Glomerular visceral epithelial cell (primary cell): ENCODE results near the gene FMO4.
"Not testable (repeated sequence)": the region's sequence is repeated elsewhere in the genome, so short reads cannot be mapped to it uniquely, and the experiment has no call there.

Experiments
- DNase-seq: peaks from one replicate; pipeline ENCODE4 v3.0.0-alpha.2; 2016; ENCODE audit errors: extremely low spot score

Gene FMO4, protein sequence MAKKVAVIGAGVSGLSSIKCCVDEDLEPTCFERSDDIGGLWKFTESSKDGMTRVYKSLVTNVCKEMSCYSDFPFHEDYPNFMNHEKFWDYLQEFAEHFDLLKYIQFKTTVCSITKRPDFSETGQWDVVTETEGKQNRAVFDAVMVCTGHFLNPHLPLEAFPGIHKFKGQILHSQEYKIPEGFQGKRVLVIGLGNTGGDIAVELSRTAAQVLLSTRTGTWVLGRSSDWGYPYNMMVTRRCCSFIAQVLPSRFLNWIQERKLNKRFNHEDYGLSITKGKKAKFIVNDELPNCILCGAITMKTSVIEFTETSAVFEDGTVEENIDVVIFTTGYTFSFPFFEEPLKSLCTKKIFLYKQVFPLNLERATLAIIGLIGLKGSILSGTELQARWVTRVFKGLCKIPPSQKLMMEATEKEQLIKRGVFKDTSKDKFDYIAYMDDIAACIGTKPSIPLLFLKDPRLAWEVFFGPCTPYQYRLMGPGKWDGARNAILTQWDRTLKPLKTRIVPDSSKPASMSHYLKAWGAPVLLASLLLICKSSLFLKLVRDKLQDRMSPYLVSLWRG

DNA sequence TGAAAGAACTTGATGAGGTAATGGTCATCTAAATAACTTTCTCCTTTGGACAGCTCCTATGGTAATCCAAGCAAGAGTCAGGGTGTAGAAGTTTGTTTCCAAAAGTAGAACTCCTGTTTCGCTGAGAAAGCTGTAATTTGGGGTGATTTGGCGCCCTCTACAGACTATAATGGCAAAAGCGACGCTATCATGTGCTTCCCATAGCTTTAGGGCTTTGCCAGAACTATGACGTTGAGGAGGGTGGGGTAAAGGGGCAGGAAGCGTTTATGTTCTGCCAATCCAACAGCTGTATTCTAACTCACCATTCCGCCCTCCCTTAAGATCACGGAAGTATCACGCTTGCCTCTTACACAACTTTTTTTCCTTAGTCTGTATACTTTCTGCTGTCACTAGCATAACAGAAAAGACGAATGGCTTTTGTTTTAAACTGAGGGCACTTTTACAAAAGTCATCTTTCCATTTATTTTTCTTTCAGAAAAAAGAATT is at the start of gene FMO4:
FMO4 (plus strand) TSS at position 349 of the 486 bp plus-strand sequence. CDS start 5,643 bp downstream, outside the sequence.
- peak; percentile 97 for DNase-seq

DNA sequence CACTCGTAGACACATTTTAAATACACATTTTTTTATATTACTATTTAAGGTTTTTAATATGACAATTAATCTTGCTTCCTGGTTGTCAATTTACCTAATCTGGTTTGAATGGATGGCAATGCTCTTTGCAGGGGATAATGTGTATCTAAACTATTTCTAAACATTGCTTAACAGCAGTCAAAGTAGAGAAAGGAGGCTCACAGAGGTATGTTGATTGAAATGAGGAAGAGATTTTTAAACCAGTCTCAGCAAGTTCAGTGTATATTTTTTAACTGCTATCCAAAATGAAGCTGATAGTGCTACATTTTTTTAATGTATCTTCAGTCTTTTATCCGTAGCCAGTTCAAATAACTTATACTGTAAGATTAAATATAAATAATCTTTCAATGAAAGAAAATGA is 48.3 kb upstream of the FMO4 start:
- no peak for DNase-seq

DNA sequence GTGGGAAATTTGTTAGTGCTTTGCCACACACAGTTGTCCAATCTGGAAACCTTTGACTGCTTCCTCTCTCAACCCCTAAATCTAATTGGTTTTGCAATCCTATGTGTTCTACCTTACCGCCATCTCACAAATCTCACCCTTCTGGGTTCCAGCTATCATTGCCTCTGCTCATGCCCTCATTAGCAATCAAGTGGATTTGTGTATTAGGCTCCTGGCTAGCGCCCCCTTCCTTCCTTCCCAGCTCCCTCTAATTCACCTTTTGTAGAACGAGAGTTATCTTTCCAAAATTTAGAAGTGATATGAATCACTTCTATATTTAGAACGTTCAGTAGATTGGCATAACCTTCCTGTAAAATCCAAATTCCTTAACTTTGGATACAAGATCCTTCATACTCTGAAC is 47.1 kb upstream of the FMO4 start:
- no peak for DNase-seq

GRCh38 chr1:171267391-171267790 is 46.6 kb upstream of the FMO4 start:
- no peak for DNase-seq

GRCh38 chr1:171270806-171271205 is 43.2 kb upstream of the FMO4 start:
- DNase-seq = no peak

GRCh38 chr1:171277534-171277933 is 36.4 kb upstream of the FMO4 start:
- no peak for DNase-seq

DNA sequence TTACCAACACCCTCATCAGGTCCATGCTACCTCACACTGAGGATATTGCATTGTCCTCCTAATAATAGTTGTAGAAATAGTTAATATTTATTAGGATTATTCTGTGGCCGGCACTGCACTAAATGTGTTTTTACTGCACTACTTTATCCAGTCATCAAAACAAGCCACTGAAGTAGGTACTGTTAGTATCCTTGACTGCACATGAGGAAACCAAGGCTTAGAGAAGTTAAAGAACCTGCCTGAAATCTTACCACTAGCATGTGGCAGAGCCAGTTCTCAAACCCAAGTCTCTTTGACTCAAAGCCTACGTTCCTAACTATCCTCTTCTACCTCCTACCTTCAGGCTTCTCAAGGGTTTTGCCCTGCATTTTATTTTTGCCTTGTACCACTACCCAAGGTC is 34.7 kb upstream of the FMO4 start:
- DNase-seq = no peak

GRCh38 chr1:171279678-171280077 is 34.3 kb upstream of the FMO4 start:
- no peak for DNase-seq

DNA sequence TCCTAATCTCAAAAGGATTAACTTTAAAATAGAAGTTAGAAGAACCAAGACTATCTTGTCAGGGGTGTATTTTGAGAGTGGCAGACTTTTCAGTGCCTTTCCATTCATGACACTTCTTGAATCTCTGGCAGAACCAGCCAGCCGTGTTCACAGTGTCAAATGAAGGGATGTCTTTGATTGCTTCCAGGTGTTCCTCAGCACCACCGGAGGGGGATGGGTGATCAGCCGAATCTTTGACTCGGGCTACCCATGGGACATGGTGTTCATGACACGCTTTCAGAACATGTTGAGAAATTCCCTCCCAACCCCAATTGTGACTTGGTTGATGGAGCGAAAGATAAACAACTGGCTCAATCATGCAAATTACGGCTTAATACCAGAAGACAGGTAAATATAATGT is 33.4 kb upstream of the FMO4 start:
- no peak for DNase-seq

GRCh38 chr1:171286032-171286705 is 27.8 kb upstream of the FMO4 start:
- peak; percentile 55 for DNase-seq

GRCh38 chr1:171290621-171291020 is 23.4 kb upstream of the FMO4 start:
- DNase-seq = no peak

GRCh38 chr1:171292799-171293198 is 21.2 kb upstream of the FMO4 start:
- no peak for DNase-seq

DNA sequence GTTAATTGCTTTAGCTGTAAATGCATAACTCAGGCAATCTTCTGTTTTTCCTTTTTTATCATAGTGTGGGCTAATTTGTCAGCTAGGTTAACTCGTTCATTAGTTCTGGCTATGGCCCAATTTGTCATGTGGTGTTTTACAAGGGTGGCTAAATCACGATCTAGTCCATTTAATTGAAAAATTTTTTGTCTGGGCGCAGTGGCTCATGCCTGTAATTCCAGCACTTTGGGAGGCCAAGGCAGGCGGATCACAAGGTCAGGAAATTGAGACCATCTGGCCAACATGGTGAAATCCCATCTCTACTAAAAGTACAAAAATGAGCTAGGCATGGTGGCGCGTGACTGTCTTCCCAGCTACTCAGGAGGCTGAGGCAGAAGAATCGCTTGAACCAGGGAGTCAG is 18.6 kb upstream of the FMO4 start:
- DNase-seq = not testable (repeated sequence)

GRCh38 chr1:171295821-171296220 is 18.2 kb upstream of the FMO4 start:
- no peak for DNase-seq

DNA sequence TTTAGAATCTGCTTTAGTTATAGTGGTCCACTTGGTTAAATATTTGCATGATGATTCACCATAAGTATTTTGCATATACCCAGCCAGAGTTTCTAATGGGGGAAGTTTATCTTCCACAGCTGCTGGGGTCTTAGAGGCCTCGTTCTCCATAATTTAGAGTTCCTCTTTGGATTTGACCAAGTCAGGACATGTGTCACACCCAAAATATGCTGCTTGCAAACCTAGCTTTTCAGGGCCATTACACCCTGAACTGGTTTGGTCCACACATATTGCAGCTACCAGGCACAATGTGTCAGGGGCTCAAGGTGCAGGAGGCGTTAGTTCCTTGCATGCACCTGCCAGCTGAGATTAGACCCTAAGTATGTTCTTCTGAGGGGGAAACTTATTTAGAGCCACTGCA is 17.1 kb upstream of the FMO4 start:
- DNase-seq = no peak

- DNase-seq = no peak
Measured at GRCh38 chr1:171298696-171299095, 15.3 kb upstream of the FMO4 start.

DNA sequence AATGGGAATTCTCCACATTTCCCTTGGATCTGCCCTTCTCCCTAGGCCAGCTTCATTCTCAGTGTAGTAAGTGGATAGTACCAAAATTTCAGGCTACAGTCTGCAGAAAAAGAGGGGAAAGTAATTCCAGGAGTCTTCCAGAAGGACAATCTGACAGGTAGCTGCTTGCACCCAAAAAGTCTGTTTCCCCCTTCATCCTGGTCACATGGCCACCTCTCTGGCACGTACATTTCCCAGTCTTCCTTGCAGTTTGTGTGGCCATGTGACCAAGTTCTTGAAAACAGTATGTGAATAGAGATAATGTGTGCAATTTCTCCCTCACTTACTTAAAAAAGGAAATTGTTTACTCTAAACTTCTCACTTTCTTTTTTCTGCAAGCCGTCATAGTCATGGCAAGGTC is 14.6 kb upstream of the FMO4 start:
- no peak for DNase-seq

DNA sequence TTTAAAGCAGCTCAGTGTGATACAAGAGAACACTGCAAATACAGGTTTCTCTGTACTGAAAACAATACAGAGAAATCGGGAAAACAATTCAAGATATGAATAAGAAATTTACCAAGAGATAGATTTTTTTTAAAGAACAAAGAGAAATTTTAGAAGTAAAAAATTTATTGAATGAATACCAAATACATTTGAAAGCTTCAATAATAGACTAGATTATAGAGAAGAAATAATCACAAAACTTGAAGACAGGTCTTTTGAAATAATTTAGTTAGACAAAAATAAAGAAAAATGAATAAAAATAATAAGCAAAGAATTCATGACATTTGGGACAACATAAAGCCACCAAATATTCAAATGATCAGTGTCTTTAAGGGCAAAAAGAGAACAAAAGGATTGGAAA is 13.6 kb upstream of the FMO4 start:
- DNase-seq = no peak

DNA sequence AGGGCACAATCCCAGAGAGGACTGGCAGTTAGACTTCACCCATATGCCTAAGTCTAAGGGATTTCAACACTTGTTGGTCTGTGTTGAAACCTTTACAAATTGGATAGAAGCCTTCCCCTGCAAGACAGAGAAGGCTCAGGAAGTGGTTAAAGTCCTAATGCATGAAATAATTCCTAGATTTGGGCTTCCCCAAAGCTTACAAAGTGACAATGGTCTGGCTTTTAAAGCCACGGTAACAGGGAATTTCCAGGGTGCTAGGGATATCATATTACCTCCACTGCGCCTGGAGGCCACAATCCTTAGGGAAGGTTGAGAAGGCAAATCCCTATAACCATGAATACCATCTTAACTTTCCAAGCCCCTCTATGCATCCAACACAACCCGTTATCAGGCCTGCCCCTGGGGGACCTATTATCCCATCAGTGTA is 3.3 kb upstream of the FMO4 start:
- DNase-seq = peak; percentile 11

- DNase-seq = no peak
Measured at GRCh38 chr1:171311771-171312558, 2.0 kb upstream of the FMO4 start.

- no peak for DNase-seq
Measured at GRCh38 chr1:171313319-171313834, 606 bp upstream of the FMO4 start.

DNA sequence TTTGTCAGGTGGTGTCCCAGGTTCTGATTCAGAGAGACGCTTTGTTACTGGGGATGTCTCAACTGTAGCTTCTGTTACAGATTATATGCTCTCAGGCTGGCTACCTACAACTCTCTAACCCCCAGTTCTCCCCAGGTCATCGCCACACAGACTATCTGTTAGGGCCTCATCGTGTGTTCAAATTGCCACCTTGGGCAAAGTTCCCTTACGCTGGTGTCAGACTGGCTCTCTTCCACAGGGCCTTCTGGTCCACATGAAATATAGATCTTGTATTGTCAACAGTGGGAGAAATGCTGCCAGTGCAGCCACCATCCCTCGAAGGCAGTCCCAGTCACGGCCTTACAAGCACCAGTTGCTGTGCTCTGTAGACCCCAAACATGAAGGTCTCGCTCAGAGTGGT is 15.3 kb downstream of the FMO4 start:
- DNase-seq = no peak
